Lower leg skin (tissue), 4 donors: ENCODE measurements around the gene AHCY. TPM values are rescaled to one million over a fixed set of nuclear protein-coding genes. Genes with fewer than 3 reads are reported as not detected.

Experiments
- DNase-seq, 2 donors: peaks; one replicate each; pipeline ENCODE4 v3.0.0-alpha.2; 2019; ENCODE audit warnings: low spot score in 2 of 2
- H3K4me3 ChIP-seq: fragments of 200-600 bp; sonication (generic); 2 replicates; pipeline ENCODE4 v1.5.1; 2017; ENCODE audit warnings: mild to moderate bottlenecking, low read depth; ENCODE audit not compliant: poor library complexity, severe bottlenecking
- CTCF ChIP-seq, 3 donors: fragments of 450-650 bp; IDR thresholded peaks; one replicate each; pipeline ENCODE4 v1.5.1; 2016; ENCODE audit warnings: antibody characterized with exemption in 3 of 3, mild to moderate bottlenecking in 3 of 3, moderate library complexity in 2 of 3
- POLR2A ChIP-seq, 2 donors: fragments of 450-650 bp; IDR thresholded peaks; one replicate each; pipeline ENCODE4 v1.6.1; 2016 to 2017; ENCODE audit warnings: antibody characterized with exemption in 2 of 2, mild to moderate bottlenecking in 1 of 2, moderate library complexity in 1 of 2
- WGBS, 2 donors: methylation state at CpG; one replicate each; pipeline ENCODE4 v1.1.5; 2018; 5-methylcytosine and 5-hydroxymethylcytosine counted together
- intact Hi-C: fragments of 100-400 bp; cut with DNase I; formaldehyde crosslinking; loops from one replicate; pipeline ENCODE4 v1.15.0; 2023; ENCODE audit warnings: low total_unique reads
- total RNA-seq, 4 donors: library from RNA; depleted of rRNA; stranded (reverse); fragments of >200 nt; gene quantifications; one replicate each; pipeline ENCODE4 v1.1.0, GENCODE V29; 2016

Gene AHCY
- total RNA-seq, 4 donors from 2014 or later, result 42.2 to 83.3 (median 56.0) TPM

GRCh38 chr20:34240121-34240520 is 63.0 kb downstream of the AHCY start:
- 96 to 100% methylated on average over 1 of the region's 1 CpG for WGBS, 2 donors
- TF ChIP-seq POLR2A (IDR thresholded peaks at IDR 0.05) (no peak), CTCF (IDR thresholded peaks at IDR 0.05) (no peak)
- H3K4me3 ChIP-seq, result no peak overlapping the region
- no peak for DNase-seq
- intact Hi-C loops, result no loop called here

GRCh38 chr20:34237942-34238341 is 65.2 kb downstream of the AHCY start:
- TF ChIP-seq POLR2A (IDR thresholded peaks at IDR 0.05) (no peak), CTCF (IDR thresholded peaks at IDR 0.05) (no peak)
- DNase-seq, result no peak
- WGBS, 2 donors, result 68 to 69% methylated on average over 2 of the region's 2 CpGs
- intact Hi-C loops, result no loop called here
- no peak overlapping the region for H3K4me3 ChIP-seq

- intact Hi-C loops, result no loop called here
- no peak for DNase-seq
- no peak for TF ChIP-seq CTCF (IDR thresholded peaks at IDR 0.05)
- TF ChIP-seq POLR2A (IDR thresholded peaks at IDR 0.05), result no peak
- H3K4me3 ChIP-seq, result no peak overlapping the region
- WGBS, 2 donors, result 91 to 100% methylated on average over 2 of the region's 2 CpGs
These were observed 67.3 kb downstream of the AHCY start for GRCh38 chr20:34235875-34236274.

- no peak for DNase-seq
- intact Hi-C loops, result no loop called here
- no peak overlapping the region for H3K4me3 ChIP-seq
- no peak for TF ChIP-seq POLR2A (IDR thresholded peaks at IDR 0.05)
- TF ChIP-seq CTCF (IDR thresholded peaks at IDR 0.05), result no peak
These were observed 69.5 kb downstream of the AHCY start for GRCh38 chr20:34233687-34234086.

- TF ChIP-seq POLR2A (IDR thresholded peaks at IDR 0.05) (no peak), CTCF (IDR thresholded peaks at IDR 0.05) (no peak)
- H3K4me3 ChIP-seq, result no peak overlapping the region
- no peak for DNase-seq
- 69 to 93% methylated on average over 3 of the region's 3 CpGs for WGBS, 2 donors
- intact Hi-C loops, result no loop called here
These were observed 70.6 kb downstream of the AHCY start for GRCh38 chr20:34232494-34233087.

GRCh38 chr20:34231634-34232033 is 71.5 kb downstream of the AHCY start:
- TF ChIP-seq POLR2A (IDR thresholded peaks at IDR 0.05) (no peak), CTCF (IDR thresholded peaks at IDR 0.05) (no peak)
- no peak for DNase-seq
- no peak overlapping the region for H3K4me3 ChIP-seq
- intact Hi-C loops, result no loop called here
